Nephron (organoid): Measurements from ENCODE around the gene TEP1.
"Not testable (repeated sequence)": the region's sequence is repeated elsewhere in the genome, so short reads cannot be mapped to it uniquely, and the experiment has no call there.

Source experiments
- H3K27ac Mint-ChIP-seq, 3 experiments: 2 replicates each; pipeline ENCODE4 v1.8.0; 2020; ENCODE audit warnings: mixed read lengths in 3 of 3, mild to moderate bottlenecking in 2 of 3, moderate library complexity in 1 of 3
- H3K27me3 Mint-ChIP-seq: 2 replicates; pipeline ENCODE4 v1.8.0; 2021; ENCODE audit warnings: low read depth, mild to moderate bottlenecking, moderate library complexity, mixed read lengths
- H3K36me3 Mint-ChIP-seq: 2 replicates; pipeline ENCODE4 v1.8.0; 2020; ENCODE audit warnings: low read depth, mixed read lengths
- H3K4me1 Mint-ChIP-seq: 2 replicates; pipeline ENCODE4 v1.8.0; 2020; ENCODE audit warnings: mixed read lengths
- H3K4me3 Mint-ChIP-seq, 3 experiments: 2 replicates each; pipeline ENCODE4 v1.8.0; 2020; ENCODE audit warnings: mild to moderate bottlenecking in 3 of 3, mixed read lengths in 3 of 3, moderate library complexity in 2 of 3
- H3K9me3 Mint-ChIP-seq: 2 replicates; pipeline ENCODE4 v1.8.0; 2020; ENCODE audit warnings: mixed read lengths
- CTCF ChIP-seq, 3 experiments: fragments of 200-600 bp; sonication (generic); IDR thresholded peaks; one replicate each; pipeline ENCODE4 v1.5.0; 2021; ENCODE audit warnings: antibody characterized with exemption in 3 of 3; ENCODE audit not compliant: unreplicated experiment in 3 of 3

The TEP1 gene

GRCh38 chr14:20455355-20456300, 42.3 kb upstream of the TEP1 start:
- Mint-ChIP-seq H3K9me3 (no peaks in the 10 kb centered on the region), H3K4me3 (no peak overlapping the region), H3K27me3 (no peaks in the 10 kb centered on the region), H3K4me1 (peaks cover 9% of the 10 kb centered on the region), H3K36me3 (peaks cover 34% of the 10 kb centered on the region), H3K27ac (no peak overlapping the region)
- no peak for TF ChIP-seq CTCF (IDR thresholded peaks at IDR 0.05; ENCODE audit: unreplicated experiment in 3 of 3)

- peaks cover under 1% of the 10 kb centered on the region for H3K4me1 Mint-ChIP-seq
- no peak within 1 kb of the TSS for H3K27ac Mint-ChIP-seq
- TF ChIP-seq CTCF (IDR thresholded peaks at IDR 0.05; ENCODE audit: unreplicated experiment in 3 of 3): no peak
- H3K27me3 Mint-ChIP-seq: no peaks in the 10 kb centered on the region
- H3K4me3 Mint-ChIP-seq: peak within 1 kb of the TSS; percentile 7 to 47 (median 19)
- H3K36me3 Mint-ChIP-seq: peaks cover 35% of the 10 kb centered on the region
- no peaks in the 10 kb centered on the region for H3K9me3 Mint-ChIP-seq
These were observed 41.4 kb upstream of the TEP1 start, which contains the start of the genes APEX1 and OSGEP for GRCh38 chr14:20454516-20455354. TSS of gene APEX1 (plus strand) at chr14:20455226. CDS start at chr14:20455646, 420 bp downstream. TSS of gene OSGEP (minus strand) at chr14:20454812. CDS start at chr14:20454683, 129 bp downstream.

- H3K9me3 Mint-ChIP-seq, H3K27me3 Mint-ChIP-seq, H3K4me1 Mint-ChIP-seq: not testable (repeated sequence)
- peak overlapping the region in 1 of 3 experiments; percentile 49 for H3K27ac Mint-ChIP-seq
- H3K36me3 Mint-ChIP-seq: peaks cover 42% of the 10 kb centered on the region
- peak overlapping the region; percentile 54 to 76 (median 75) for H3K4me3 Mint-ChIP-seq
These were observed 39.5 kb upstream of the TEP1 start for GRCh38 chr14:20452831-20453230.

GRCh38 chr14:20446889-20447288, 33.6 kb upstream of the TEP1 start:
- H3K36me3 Mint-ChIP-seq: peaks cover 48% of the 10 kb centered on the region
- TF ChIP-seq CTCF (IDR thresholded peaks at IDR 0.05; ENCODE audit: unreplicated experiment in 3 of 3): no peak
- no peak overlapping the region for H3K27ac Mint-ChIP-seq
- no peaks in the 10 kb centered on the region for H3K4me1 Mint-ChIP-seq
- H3K4me3 Mint-ChIP-seq: no peak overlapping the region
- H3K9me3 Mint-ChIP-seq: no peaks in the 10 kb centered on the region
- H3K27me3 Mint-ChIP-seq: no peaks in the 10 kb centered on the region

- H3K4me3 Mint-ChIP-seq, H3K27me3 Mint-ChIP-seq, H3K9me3 Mint-ChIP-seq, H3K4me1 Mint-ChIP-seq, H3K27ac Mint-ChIP-seq: not testable (repeated sequence)
- peaks cover 28% of the 10 kb centered on the region for H3K36me3 Mint-ChIP-seq
These were observed 30.3 kb upstream of the TEP1 start for GRCh38 chr14:20443650-20444049.

GRCh38 chr14:20441461-20441860, 28.2 kb upstream of the TEP1 start:
- Mint-ChIP-seq H3K4me3 (no peak overlapping the region), H3K4me1 (no peaks in the 10 kb centered on the region), H3K36me3 (peaks cover 11% of the 10 kb centered on the region), H3K27ac (no peak overlapping the region), H3K9me3 (no peaks in the 10 kb centered on the region), H3K27me3 (peaks cover 15% of the 10 kb centered on the region)
- TF ChIP-seq CTCF (IDR thresholded peaks at IDR 0.05; ENCODE audit: unreplicated experiment in 3 of 3): no peak
